CD4-positive, alpha-beta T cell treated with Interferon alpha-2 for 1 hour (primary cell): Measurements from ENCODE around the gene UST.
"Not testable (repeated sequence)": the region's sequence is repeated elsewhere in the genome, so short reads cannot be mapped to it uniquely, and the experiment has no call there.

Experiments used
- DNase-seq, 2 donors: peaks; one replicate each; pipeline ENCODE4 v3.0.0-alpha.2; 2020 to 2022

The UST gene

DNA sequence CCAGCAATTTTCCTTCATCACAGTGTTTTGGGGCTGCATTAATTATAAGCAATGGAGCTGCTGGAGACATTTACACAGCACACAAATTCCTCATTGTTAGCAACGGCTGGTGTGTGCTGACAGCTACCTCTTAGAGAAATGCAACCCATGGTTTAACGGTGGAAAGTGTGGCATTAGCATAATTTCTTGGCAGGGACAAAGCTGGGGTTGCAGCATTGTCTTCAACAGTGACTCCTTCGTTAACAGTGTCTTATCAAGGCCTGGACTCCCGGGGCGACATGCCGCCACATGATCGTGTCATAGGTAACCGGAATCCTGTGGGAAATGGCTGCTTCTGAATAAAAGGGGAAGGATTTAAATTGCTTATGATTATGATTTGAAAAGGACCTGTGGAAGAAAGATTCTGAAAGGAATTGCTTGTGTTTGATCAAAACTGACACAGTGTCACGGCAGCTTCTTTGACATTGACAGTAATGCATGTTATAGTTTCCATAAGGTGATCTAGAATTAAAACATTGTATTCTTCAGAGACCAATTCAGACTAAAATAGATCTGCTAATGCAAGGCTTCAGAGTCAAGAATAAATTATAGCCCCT lies 128.0 kb downstream of the UST start:
- no peak for DNase-seq

GRCh38 chr6:148878683-148879082 lies 131.9 kb downstream of the UST start:
- no peak for DNase-seq

- DNase-seq, result not testable (repeated sequence)
These were observed 133.9 kb downstream of the UST start for GRCh38 chr6:148880742-148881141.

GRCh38 chr6:148881593-148882311 lies 134.9 kb downstream of the UST start:
- no peak for DNase-seq

DNA sequence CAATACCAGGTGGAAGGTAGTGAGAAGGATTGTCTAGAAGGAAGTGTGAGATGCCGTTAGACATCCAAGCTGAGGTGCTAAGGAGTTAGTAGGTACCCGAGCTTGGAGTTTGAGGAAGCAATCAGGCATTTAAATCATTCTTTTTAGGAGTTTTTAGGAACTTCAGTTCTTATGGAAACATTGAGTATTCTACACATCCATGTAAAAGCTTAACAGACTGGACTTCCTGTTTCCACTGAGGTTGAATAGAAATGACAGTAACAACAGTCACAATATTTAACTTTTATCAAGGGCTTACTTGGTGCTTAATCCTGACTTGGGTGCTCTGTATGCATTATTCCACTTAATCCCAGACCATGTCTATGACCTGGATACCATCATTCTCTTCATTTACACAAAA lies 136.4 kb downstream of the UST start:
- DNase-seq, result no peak

- DNase-seq, result no peak
These were observed 137.6 kb downstream of the UST start for GRCh38 chr6:148884461-148884860.

GRCh38 chr6:148885136-148885865 lies 138.5 kb downstream of the UST start:
- DNase-seq, result no peak

- no peak for DNase-seq
These were observed 139.4 kb downstream of the UST start for GRCh38 chr6:148885925-148886845.

- DNase-seq, result no peak
These were observed 140.4 kb downstream of the UST start for GRCh38 chr6:148887181-148887580.

- no peak for DNase-seq
These were observed 142.0 kb downstream of the UST start for GRCh38 chr6:148888856-148889255.

GRCh38 chr6:148890096-148890495 lies 143.3 kb downstream of the UST start:
- DNase-seq, result no peak

- no peak for DNase-seq
These were observed 144.0 kb downstream of the UST start for GRCh38 chr6:148890652-148891404.

- no peak for DNase-seq
These were observed 144.6 kb downstream of the UST start for GRCh38 chr6:148891405-148891783.

GRCh38 chr6:148892247-148892646 lies 145.4 kb downstream of the UST start:
- DNase-seq, result no peak

- DNase-seq, result no peak
These were observed 146.2 kb downstream of the UST start for GRCh38 chr6:148893073-148893472.

- DNase-seq, result no peak
These were observed 146.7 kb downstream of the UST start for GRCh38 chr6:148893481-148893880.

DNA sequence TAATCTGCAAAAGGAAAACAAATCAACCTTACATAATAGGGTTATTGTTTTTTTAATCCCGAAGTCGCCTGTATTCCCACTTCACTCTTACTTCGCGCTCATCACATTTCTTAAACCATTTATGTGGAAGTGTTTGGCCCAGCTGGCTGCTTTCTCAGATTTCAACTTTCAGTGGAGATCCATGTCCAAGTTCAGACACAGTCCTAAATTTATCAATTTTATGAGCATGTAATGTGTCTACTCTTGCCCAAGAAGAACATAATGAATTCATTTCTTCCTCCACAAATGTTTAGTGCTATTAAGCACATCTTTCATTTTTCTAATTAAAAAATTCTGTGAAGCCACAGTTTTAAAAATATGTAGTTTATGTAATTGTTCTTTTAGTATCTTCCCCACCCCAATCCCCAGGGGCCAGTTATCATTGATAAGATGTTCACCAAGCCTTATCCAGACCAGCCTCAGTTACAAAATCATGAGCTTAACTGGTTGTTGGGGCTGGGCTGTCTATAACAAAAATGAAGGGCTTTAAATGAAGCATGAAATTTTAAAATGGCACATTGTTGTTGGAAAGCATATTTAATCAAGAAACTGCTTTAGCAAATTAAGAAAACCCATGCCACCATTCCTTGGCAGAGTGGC lies 151.7 kb downstream of the UST start:
- DNase-seq, result no peak

DNA sequence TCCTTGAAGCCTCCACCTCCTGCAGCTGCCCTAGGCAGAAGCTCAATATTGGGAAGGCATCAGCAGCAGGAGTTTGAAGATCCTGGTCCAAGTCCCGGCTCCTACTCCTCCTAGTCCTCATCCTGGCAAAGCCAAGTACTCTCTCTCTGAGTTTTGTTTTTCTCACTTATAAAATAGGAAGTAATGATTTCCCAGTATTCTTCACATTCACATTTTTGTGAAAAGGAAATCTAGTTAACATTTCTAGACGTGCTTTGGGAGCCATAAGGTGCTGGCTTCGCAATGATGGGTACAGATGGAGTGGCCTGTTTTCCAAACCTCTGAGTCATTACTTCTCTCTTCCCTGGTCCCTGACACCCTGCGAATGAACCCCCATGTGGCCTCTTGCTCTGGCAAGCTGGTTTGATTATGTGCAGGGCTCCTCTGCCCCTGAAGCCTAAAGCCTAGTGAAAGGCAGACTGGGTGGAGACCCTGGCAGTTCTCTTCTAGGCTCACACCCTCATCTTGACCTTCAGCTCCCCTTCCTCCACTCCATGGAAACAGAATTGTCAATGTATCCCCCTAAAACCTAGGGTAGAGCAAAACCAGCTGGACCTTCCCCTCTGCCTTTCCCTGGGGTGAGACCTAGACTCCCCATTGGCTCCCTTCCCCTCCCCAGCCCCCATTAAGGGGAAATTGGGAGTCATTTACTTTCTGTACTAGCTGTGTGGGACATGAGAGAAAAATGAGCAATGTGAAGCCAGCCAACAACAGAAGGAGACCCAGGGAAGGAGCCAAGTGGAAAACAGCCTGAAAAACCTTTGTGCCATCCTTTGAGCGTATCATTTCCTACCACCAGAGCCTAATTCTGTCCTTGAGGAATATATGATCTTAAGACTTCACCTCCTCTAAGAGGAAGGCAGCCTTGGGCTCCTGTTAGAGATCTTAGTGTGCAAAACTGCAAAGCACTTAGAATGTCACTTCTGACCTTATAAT lies 158.4 kb downstream of the UST start:
- DNase-seq, result no peak

DNA sequence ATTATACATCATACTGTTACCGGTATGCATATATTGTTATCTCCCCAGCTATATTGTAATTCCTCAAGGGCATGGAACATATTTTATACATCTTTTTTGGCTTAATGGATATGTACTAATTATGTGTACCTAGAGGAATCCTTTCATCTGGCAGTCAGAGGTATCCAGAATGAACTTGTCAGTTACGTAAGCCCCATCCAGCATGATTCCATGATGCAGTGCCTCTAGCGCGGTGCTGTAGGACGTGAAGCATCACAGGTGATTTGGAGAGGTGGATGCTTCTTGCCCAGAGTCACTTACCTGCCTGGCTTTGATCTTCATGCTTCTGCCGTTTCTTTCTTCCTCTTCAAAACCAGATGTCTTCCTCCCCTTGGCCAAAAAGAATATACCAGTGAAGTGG lies 159.1 kb downstream of the UST start:
- no peak for DNase-seq

GRCh38 chr6:148906386-148906785 lies 159.6 kb downstream of the UST start:
- no peak for DNase-seq

- no peak for DNase-seq
These were observed 160.7 kb downstream of the UST start for GRCh38 chr6:148907573-148907972.
